Neural cell (in vitro differentiated cells): Measurements from ENCODE around the gene COPS9. TPM values are rescaled to one million over a fixed set of nuclear protein-coding genes. Genes with fewer than 3 reads are reported as not detected.

Experiments
- H2AFZ ChIP-seq: fragments of 200-600, 300-800 bp; sonication (generic), shearing (Covaris generic); 2 replicates; pipeline ENCODE4 v1.6.0; 2014; ENCODE audit warnings: low read depth, mild to moderate bottlenecking, antibody characterized with exemption, low read length, moderate library complexity
- H3F3A ChIP-seq: fragments of 200-600 bp; shearing (Covaris generic); 2 replicates; pipeline ENCODE4 v1.6.1; 2016; ENCODE audit warnings: mild to moderate bottlenecking, moderate library complexity, mixed read lengths, antibody characterized with exemption, low read length; ENCODE audit not compliant: insufficient read depth, poor library complexity, severe bottlenecking
- H3K27ac ChIP-seq: fragments of 200-600, 300-800 bp; sonication (generic), shearing (Covaris generic); 2 replicates; pipeline ENCODE4 v1.5.1; 2014; ENCODE audit warnings: mild to moderate bottlenecking, low read length, moderate library complexity
- H3K27me3 ChIP-seq: fragments of 300-800, 200-600 bp; sonication (generic), shearing (Covaris generic); 2 replicates; pipeline ENCODE4 v1.6.0; 2014; ENCODE audit warnings: mild to moderate bottlenecking, low read depth, low read length, moderate library complexity; ENCODE audit not compliant: insufficient read depth
- H3K36me3 ChIP-seq: fragments of 300-800, 200-600 bp; sonication (generic), shearing (Covaris generic); 2 replicates; pipeline ENCODE4 v1.5.1; 2014; ENCODE audit warnings: mild to moderate bottlenecking, antibody characterized with exemption, low read length, moderate library complexity; ENCODE audit not compliant: insufficient read depth
- H3K4me2 ChIP-seq: fragments of 300-800, 200-600 bp; sonication (generic), shearing (Covaris generic); 2 replicates; pipeline ENCODE4 v1.6.0; 2014; ENCODE audit warnings: mild to moderate bottlenecking, low read length
- H3K4me3 ChIP-seq: fragments of 300-800, 200-600 bp; sonication (generic), shearing (Covaris generic); 2 replicates; pipeline ENCODE4 v1.5.1; 2014; ENCODE audit warnings: mild to moderate bottlenecking, low read length, moderate library complexity
- H3K79me2 ChIP-seq: fragments of 200-600 bp; shearing (Covaris generic); replicated peaks from 2 replicates; pipeline ENCODE4 v1.6.0; 2014; ENCODE audit warnings: mild to moderate bottlenecking, low read length, moderate library complexity; ENCODE audit not compliant: insufficient read depth
- H3K9ac ChIP-seq: fragments of 300-800, 200-600 bp; sonication (generic), shearing (Covaris generic); 2 replicates; pipeline ENCODE4 v1.6.1; 2016; ENCODE audit warnings: mild to moderate bottlenecking, low read length, mixed read lengths
- H3K9me2 ChIP-seq: fragments of 200-600 bp; shearing (Covaris generic); 2 replicates; pipeline ENCODE4 v1.6.1; 2016; ENCODE audit warnings: mild to moderate bottlenecking, low read length, mixed read lengths; ENCODE audit not compliant: insufficient read depth
- H3K9me3 ChIP-seq: fragments of 200-600, 300-800 bp; sonication (generic), shearing (Covaris generic); 2 replicates; pipeline ENCODE4 v1.6.1; 2016; ENCODE audit warnings: mild to moderate bottlenecking, mixed run types, low read length, moderate library complexity, mixed read lengths
- H4K20me1 ChIP-seq: fragments of 200-600 bp; shearing (Covaris generic); 2 replicates; pipeline ENCODE4 v1.6.1; 2016; ENCODE audit warnings: mild to moderate bottlenecking, mixed run types; ENCODE audit not compliant: insufficient read depth
- CTCF ChIP-seq: fragments of 450-650 bp; IDR thresholded peaks from 2 replicates; pipeline ENCODE4 v1.5.1; 2014; ENCODE audit warnings: antibody characterized with exemption, mild to moderate bottlenecking, moderate library complexity; ENCODE audit not compliant: poor library complexity, severe bottlenecking
- EP300 ChIP-seq: fragments of 450-650 bp; conservative IDR thresholded peaks from 2 replicates; pipeline ENCODE4 v1.6.1; 2014; ENCODE audit warnings: antibody characterized with exemption, mild to moderate bottlenecking, moderate library complexity; ENCODE audit not compliant: poor library complexity, severe bottlenecking
- EZH2 ChIP-seq: fragments of 200-600, 300-800 bp; shearing (Covaris generic), sonication (generic); IDR thresholded peaks from 2 replicates; pipeline ENCODE4 v1.6.1; 2014; ENCODE audit warnings: antibody characterized with exemption, low read length, borderline replicate concordance, mild to moderate bottlenecking; ENCODE audit not compliant: insufficient read depth, poor library complexity, severe bottlenecking
- MXI1 ChIP-seq: fragments of 450-650 bp; conservative IDR thresholded peaks from 2 replicates; pipeline ENCODE4 v1.6.1; 2014; ENCODE audit warnings: antibody characterized with exemption, mild to moderate bottlenecking; ENCODE audit not compliant: poor library complexity, severe bottlenecking
- POLR2AphosphoS5 ChIP-seq: IDR thresholded peaks from 2 replicates; pipeline ENCODE4 v1.6.1; 2012
- RAD21 ChIP-seq: fragments of 450-650 bp; conservative IDR thresholded peaks from 2 replicates; pipeline ENCODE4 v1.6.1; 2014; ENCODE audit warnings: antibody characterized with exemption, mild to moderate bottlenecking, moderate library complexity
- SMC3 ChIP-seq: fragments of 450-650 bp; conservative IDR thresholded peaks from 2 replicates; pipeline ENCODE4 v1.6.1; 2014; ENCODE audit warnings: antibody characterized with exemption, mild to moderate bottlenecking, moderate library complexity; ENCODE audit not compliant: poor library complexity
- TAF1 ChIP-seq: IDR thresholded peaks from 2 replicates; pipeline ENCODE4 v1.6.1; 2012; ENCODE audit warnings: low read depth
- polyA plus RNA-seq: library from polyadenylated mRNA; depleted of rRNA; stranded (reverse); fragments of >200 nt; gene quantifications from 2 replicates; pipeline ENCODE4 v1.2.3, GENCODE V29; 2014
- TF ChIP-seq, protein P1 (sequence below): IDR thresholded peaks from 2 replicates; pipeline ENCODE4 v1.6.1; 2012; ENCODE audit warnings: borderline replicate concordance

The COPS9 gene
- polyA plus RNA-seq, 1 donor from 2014 or later: 359 TPM

- H3K9me2 ChIP-seq: no peaks in the 10 kb centered on the region
- no peak overlapping the region for H3K4me2 ChIP-seq
- H3F3A ChIP-seq: no peaks in the 10 kb centered on the region
- no peaks in the 10 kb centered on the region for H3K79me2 ChIP-seq
- no peaks in the 10 kb centered on the region for H4K20me1 ChIP-seq
- H2AFZ ChIP-seq: no peak overlapping the region
- H3K27ac ChIP-seq: no peak overlapping the region
- H3K4me3 ChIP-seq: no peak overlapping the region
- no peaks in the 10 kb centered on the region for H3K36me3 ChIP-seq
- no peaks in the 10 kb centered on the region for H3K27me3 ChIP-seq
- no peak overlapping the region for H3K9ac ChIP-seq
- TF ChIP-seq POLR2AphosphoS5 (no peak), TAF1 (no peak), MXI1 (no peak), RAD21 (no peak), SMC3 (no peak)
- no peaks in the 10 kb centered on the region for H3K9me3 ChIP-seq
These were observed 28.5 kb upstream of the COPS9 start for GRCh38 chr2:240164586-240164985.

DNA sequence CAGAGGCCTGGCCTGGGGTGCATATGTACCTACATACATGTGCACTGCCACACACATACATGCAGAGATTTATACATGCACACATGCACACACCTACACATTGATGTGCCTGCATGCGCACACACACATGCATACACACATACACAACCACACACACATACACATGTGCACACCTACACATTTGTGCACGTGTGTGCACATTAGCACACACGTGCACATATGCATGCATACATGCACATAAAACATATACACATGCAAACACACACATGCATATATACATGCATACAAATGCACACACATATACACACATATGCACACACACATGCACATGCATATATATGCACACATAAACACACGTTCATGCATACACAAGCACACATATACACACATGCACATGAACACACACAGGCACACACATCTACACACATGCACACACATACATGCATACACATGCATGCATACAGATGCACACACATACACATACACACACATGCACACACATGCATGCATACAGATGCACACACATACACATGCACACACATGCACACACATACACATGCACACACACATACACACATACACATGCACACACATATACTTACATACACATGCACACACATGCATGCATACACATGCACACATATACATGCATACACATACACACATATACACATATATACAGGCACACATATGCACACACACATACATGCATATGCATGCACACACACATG lies 27.9 kb upstream of the COPS9 start:
- Histone ChIP-seq H3K4me2 (no peak overlapping the region), H3K9me3 (no peaks in the 10 kb centered on the region), H2AFZ (no peak overlapping the region), H3K36me3 (no peaks in the 10 kb centered on the region), H4K20me1 (no peaks in the 10 kb centered on the region), H3K27ac (no peak overlapping the region), H3K79me2 (no peaks in the 10 kb centered on the region), H3K9me2 (no peaks in the 10 kb centered on the region), H3K4me3 (no peak overlapping the region), H3F3A (no peaks in the 10 kb centered on the region), H3K9ac (no peak overlapping the region), H3K27me3 (no peaks in the 10 kb centered on the region)
- TF ChIP-seq SMC3 (no peak), TAF1 (no peak), RAD21 (no peak), POLR2AphosphoS5 (no peak)
- TF ChIP-seq, protein P1, sequence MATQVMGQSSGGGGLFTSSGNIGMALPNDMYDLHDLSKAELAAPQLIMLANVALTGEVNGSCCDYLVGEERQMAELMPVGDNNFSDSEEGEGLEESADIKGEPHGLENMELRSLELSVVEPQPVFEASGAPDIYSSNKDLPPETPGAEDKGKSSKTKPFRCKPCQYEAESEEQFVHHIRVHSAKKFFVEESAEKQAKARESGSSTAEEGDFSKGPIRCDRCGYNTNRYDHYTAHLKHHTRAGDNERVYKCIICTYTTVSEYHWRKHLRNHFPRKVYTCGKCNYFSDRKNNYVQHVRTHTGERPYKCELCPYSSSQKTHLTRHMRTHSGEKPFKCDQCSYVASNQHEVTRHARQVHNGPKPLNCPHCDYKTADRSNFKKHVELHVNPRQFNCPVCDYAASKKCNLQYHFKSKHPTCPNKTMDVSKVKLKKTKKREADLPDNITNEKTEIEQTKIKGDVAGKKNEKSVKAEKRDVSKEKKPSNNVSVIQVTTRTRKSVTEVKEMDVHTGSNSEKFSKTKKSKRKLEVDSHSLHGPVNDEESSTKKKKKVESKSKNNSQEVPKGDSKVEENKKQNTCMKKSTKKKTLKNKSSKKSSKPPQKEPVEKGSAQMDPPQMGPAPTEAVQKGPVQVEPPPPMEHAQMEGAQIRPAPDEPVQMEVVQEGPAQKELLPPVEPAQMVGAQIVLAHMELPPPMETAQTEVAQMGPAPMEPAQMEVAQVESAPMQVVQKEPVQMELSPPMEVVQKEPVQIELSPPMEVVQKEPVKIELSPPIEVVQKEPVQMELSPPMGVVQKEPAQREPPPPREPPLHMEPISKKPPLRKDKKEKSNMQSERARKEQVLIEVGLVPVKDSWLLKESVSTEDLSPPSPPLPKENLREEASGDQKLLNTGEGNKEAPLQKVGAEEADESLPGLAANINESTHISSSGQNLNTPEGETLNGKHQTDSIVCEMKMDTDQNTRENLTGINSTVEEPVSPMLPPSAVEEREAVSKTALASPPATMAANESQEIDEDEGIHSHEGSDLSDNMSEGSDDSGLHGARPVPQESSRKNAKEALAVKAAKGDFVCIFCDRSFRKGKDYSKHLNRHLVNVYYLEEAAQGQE: no peak

DNA sequence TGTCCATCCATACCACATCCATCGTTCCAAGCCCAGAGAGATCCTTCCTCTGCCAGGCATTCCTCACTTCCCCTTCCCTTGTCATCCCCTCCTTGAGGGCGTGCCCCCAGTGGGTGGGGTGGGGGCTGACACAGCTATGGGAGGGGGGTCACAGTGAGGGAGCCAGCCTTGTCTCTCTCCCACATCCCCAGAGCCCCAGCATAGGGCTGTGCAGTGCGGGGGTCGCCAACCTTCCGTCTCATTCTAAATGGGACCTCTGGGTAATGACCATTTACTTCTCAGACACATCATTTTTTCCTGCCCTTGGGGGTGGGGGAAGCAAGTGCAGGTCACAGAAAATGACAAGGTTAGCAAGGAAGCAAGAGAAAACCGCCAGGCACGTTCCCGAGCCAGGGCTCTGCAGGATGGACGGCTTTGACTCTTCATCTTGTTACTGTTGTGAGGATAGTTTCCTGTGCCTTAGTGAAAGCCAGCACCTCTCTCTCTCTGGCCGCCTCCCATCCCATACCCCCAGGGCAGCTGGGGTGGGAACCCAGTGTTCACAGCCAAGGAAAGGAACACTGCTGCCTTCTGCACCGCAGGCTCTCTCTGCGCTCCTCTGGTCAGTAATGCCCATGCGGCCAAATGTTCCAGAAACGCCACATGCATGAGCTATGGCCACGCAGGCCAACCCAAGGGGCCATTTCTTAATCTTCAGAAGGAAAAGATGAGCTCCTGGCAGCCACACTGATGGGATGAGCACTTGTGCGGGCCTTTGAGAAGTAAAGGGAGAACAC lies 27.0 kb upstream of the COPS9 start:
- Histone ChIP-seq H3K79me2 (no peaks in the 10 kb centered on the region), H3F3A (no peaks in the 10 kb centered on the region), H3K36me3 (no peaks in the 10 kb centered on the region), H2AFZ (no peak overlapping the region), H3K27me3 (no peaks in the 10 kb centered on the region), H3K4me2 (no peak overlapping the region), H3K9ac (no peak overlapping the region), H3K9me2 (no peaks in the 10 kb centered on the region), H3K27ac (no peak overlapping the region), H4K20me1 (no peaks in the 10 kb centered on the region), H3K9me3 (no peaks in the 10 kb centered on the region), H3K4me3 (no peak overlapping the region)
- no peak for TF ChIP-seq TAF1
- no peak for TF ChIP-seq EZH2
- TF ChIP-seq RAD21: no peak
- no peak for TF ChIP-seq EP300
- no peak for TF ChIP-seq POLR2AphosphoS5
- no peak for TF ChIP-seq SMC3
- TF ChIP-seq MXI1: no peak
- TF ChIP-seq, protein P1: no peak
- no peak for TF ChIP-seq CTCF
